Measurements from ENCODE around the gene UBE2E2.

- TF ChIP-seq REST (IDR thresholded peaks at IDR 0.05; ENCODE audit: insufficient read depth in 1 of 2, low read depth in 2 of 2, low read length in 2 of 2) = no peak
- TF ChIP-seq POLR2AphosphoS5 (IDR thresholded peaks at IDR 0.05; ENCODE audit: low read depth, low read length) = no peak
- TF ChIP-seq SIN3A (IDR thresholded peaks at IDR 0.05; ENCODE audit: borderline replicate concordance, insufficient read depth, low read length) = no peak
- TF ChIP-seq TAF1 (IDR thresholded peaks at IDR 0.05; ENCODE audit: borderline replicate concordance, insufficient read depth, low read length) = no peak
- no peak for TF ChIP-seq FOXP2 (optimal IDR thresholded peaks at IDR 0.05; ENCODE audit: borderline replicate concordance, extremely low read depth, extremely low read length, insufficient read depth)
Observed at GRCh38 chr3:23549148-23549910, 346.2 kb downstream of the UBE2E2 start.
